ENCODE measurements around the gene MRNIP.

Gene MRNIP, protein sequence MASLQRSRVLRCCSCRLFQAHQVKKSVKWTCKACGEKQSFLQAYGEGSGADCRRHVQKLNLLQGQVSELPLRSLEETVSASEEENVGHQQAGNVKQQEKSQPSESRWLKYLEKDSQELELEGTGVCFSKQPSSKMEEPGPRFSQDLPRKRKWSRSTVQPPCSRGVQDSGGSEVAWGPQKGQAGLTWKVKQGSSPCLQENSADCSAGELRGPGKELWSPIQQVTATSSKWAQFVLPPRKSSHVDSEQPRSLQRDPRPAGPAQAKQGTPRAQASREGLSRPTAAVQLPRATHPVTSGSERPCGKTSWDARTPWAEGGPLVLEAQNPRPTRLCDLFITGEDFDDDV

DNA sequence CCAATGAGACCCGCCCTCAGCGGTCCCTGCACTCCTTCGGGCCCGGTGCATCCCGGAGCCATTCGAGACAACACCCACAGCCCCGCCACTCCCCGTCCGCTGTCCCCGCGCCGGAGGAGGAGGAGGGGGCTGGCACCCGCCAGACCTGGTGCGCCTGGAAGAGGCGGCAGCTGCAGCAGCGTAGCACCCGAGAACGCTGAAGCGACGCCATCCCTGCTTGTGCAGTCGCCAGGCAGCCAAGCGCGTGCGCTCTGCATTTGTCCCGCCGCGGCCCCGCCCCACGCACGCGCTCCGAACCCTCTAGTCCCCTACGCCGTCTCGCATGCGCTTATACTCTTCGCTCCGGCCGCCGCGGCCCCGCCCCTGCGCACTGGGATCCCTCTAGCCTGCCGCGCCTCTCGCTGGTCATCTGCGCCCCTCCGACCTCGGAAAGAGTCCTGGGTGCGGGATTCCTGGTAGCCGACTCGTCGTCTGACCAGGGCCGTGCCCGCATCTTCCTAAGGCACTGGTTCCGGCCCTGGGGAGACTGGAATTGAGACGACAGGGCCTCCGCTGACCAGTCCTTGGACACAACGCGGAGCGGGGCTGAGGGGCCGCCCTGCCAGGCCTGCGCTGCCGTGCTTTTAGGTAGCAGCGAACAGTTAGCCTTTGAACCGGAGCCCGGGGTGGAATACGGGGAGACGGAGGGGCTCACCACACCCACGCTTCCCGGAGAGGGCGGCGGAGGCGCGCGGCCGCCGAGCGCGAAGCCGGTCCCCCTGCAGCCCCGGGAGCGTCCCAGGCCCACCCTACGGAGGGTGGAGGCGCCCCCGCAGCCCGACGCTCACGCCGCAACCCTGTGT is at the start of gene MRNIP:
TSS of gene MRNIP (minus strand) at position 232 of the 842 bp plus-strand sequence. CDS start at position 211, 21 bp downstream.
- DNase-seq = peak; percentile 77

- DNase-seq = peak; percentile 20
Observed at GRCh38 chr5:179907556-179908324, 49.1 kb upstream of the MRNIP start, which contains the start of gene TBC1D9B. TSS of gene TBC1D9B (minus strand) at chr5:179907897. CDS start at chr5:179907821, 76 bp downstream.

DNA sequence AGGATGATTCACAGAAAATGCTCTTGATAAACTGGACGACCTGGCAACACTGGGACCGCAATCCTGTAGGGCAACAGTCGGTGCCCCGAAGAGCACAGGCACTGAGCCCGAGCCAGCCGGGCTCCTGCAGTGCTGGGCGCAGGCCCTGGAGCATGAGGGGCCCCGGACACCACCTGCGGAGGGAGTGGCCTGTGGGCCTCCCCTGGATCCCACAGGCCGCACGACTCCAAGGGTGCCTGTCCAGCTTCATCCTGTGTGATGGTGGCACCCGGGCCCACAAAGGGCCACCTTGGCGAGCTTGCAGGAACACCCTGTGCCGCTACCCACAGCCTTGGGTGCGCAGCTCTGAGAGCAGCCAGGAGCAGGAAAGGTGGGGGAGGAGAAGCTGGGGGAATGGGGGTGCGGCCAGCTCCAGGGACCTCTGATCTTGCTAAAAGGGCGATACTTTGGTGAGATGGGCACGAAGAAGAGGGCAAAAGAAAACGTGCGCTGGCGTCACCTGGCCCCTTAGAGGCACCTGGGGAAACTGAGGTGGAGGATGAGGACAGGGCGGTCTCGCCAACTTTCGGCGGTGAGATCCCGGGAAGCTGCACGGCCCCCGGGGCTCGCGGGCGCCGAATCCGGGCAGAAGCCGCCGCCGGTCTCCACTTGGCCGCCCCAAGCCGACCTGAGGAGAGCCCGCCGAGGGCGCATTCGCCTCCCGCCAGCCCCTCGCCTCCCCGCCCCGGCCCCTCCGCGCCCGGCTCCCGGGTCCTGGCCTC is 48.4 kb upstream of the MRNIP start:
- no peak for DNase-seq

GRCh38 chr5:179906294-179906794 is 47.7 kb upstream of the MRNIP start:
- DNase-seq = no peak

DNA sequence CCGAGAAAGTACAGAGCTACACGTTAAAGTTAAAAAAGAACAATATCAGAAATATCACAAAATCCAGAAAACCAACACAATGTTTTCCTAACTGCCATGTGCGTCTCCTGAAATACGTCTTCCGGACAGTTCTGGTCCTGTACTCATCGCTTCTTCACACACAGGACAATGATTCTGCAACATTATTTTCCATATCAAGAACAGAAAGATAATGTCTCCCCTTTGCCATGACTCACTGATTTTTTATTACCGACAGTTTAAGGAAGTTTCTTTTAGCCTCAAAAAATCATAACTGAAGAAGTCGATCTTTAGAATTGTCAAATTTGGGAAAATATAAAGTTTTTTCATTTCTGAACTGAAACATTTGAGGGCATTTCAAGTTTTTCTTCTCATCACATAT is 46.5 kb upstream of the MRNIP start:
- no peak for DNase-seq

- DNase-seq = no peak
Observed at GRCh38 chr5:179904463-179905160, 46.0 kb upstream of the MRNIP start.

- no peak for DNase-seq
Observed at GRCh38 chr5:179902763-179903158, 44.1 kb upstream of the MRNIP start.

DNA sequence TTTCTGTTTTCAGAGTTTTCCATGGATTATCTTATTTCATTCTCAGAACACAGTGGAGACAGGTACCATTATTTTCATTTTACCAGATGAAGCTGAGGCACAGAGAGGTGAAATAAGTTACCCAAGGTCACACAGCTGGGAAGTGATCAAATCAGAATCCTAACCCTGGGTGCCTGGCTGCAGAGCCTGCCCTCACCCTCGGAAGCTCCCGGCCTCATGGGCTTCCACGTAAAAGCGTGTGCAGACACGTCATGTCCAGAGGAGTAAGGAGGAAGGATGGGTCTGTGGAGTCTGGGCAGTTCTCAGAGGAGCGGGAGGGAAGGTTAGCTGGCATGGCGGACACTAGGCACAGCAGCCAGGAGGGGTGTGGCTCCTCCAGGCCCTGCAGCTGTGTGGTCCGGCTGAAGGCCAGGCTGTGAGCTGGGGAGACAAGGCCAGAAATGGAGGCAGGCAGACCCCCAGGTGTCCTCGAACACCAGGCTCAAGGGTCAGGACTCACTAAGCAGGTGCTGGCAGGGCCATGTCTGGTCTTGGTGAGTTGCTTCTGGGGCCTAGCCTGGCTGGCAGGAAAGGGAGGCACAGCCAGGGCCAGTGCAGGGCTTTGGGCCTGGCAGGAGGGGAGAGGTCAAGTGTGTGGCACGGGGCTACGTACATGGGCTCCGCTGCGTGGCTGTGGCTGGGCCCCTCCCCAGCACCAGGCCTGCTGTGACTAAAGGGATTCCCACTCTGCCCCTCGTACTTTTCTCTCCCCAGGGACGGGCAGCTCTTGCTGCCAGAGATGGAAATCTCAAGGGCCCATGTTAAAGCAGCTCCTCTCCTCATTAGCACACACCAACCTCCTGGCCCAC is 43.5 kb upstream of the MRNIP start:
- no peak for DNase-seq

DNA sequence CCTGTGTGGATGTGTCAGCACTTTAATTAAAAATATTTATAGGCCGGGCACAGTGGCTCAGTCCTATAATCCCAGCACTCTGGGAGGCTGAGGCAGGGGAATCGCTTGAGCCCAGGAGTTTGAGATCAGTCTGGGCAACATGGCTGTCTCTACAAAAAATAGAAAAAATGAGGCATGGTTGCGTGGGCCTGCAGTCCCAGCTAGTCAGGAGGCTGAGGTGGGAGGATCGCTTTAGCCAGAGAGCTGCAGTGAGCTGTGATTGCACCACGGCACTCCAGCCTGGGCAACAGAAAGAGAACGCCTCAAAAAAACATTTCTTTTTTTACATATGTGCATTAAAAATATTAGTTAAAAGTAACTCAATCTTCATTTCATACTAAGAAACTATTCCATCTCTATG is 42.8 kb upstream of the MRNIP start:
- no peak for DNase-seq

DNA sequence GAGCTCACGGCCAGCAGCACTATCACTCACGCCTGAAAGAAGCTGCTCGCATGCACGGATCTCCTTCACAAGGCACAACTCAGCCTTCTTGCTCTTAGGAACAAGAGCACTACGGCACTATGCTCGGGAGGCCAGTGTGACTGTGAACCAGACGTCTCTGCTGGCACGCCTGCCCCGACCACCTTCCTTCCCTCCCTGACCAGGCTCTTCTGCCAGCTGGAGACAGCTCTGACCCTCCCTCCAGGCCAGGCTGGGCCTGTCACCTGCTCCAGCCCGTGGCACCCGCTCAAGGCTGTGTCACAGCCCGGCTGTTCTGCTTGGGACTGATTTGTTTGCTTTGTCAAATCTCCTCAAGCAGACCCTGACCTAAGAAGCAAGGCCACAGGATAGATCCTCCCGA is 42.1 kb upstream of the MRNIP start:
- DNase-seq = no peak

GRCh38 chr5:179900206-179900605 is 41.6 kb upstream of the MRNIP start:
- no peak for DNase-seq

DNA sequence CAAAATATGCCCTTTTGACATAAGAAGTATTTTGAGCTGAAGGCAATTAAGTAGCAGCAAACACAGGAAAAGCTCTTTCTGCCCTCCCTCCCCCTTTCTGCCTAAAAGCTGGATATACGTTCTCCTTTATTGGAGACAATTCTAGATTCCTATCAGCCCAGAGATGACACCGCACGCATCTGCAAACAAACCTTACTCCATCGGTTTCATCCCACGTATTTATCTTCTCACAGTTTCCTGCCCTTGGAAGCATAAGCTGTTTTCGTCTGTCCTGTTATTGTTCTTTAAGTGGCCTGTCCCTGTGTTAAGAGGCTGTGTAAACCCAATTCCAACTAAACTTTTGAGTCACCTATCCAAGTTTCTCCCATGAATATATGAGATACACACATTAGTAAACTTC is 37.2 kb upstream of the MRNIP start:
- DNase-seq = no peak

DNA sequence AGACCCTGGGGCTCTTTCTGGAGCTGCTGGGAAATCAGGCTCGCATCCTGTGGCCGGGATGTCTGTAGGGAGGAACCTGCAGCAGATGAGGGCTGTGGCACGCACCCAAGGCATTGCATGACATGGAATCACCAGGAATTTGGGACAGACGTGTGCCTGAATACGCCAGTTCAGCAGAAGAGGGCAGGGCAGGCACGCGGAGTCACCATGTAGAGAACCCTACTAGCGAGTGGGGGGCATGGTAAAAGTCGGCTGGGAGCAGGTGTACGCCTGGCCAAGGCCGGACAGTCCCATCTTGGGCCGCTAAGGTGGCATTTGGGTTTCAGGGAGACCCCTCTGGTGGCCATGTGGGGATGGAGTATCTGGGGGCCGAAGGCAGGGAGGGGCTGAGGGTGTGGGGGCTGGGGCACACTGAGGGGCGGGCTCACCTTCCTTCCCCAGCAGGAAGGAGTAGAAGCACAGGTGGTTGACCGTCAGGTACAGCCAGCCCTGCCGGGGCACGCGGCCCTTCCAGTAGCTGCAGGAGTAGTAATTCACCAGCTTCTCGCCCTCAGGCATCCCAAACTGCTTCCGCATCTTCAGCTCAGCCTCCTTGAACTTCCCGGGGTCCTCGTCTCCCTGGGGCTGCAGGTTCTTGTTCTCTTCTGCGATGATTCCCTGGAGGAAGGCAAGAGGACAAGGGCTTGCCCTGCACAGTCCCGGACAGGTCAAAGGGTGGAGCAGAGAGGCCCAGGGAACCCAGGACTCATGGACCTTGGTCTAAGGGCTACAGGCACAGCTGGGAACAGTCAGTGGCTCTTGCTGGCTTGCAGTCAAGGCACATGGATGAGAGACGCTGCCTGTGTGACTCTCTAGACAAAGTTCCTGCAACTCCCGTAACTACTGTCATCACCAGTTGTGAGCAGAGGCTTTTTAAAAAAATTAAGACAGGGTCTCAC is 35.6 kb upstream of the MRNIP start:
- no peak for DNase-seq

- no peak for DNase-seq
Observed at GRCh38 chr5:179893076-179893957, 34.7 kb upstream of the MRNIP start.

DNA sequence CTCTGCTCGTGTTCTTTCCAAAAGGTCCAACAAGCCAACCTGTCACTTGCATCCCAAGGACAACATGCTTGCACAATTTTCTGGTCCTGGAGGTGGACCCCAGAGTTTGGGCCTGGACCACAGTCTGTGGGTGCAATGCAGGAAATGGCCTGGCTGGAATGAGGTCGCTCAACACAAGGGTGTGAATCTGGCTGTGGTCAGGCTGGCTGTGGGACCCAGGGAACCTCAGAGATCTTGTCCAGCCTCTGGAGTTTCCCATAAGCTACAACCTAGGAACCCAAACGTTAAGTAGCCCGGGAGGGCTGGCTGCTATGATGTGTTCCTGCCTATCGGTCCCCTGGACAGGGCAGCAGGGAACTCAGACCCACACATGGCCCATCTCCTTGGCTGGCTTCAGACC is 33.6 kb upstream of the MRNIP start:
- no peak for DNase-seq

GRCh38 chr5:179890751-179891682 is 32.4 kb upstream of the MRNIP start:
- DNase-seq = no peak

GRCh38 chr5:179889885-179890284 is 31.3 kb upstream of the MRNIP start:
- no peak for DNase-seq
